SJSA1 (cell line): ENCODE data around the gene LAMA5. TPM values are rescaled to one million over a fixed set of nuclear protein-coding genes. Genes with fewer than 3 reads are reported as not detected.

Experiments used
- DNase-seq, 2 experiments: peaks; one replicate each; pipeline ENCODE4 v3.0.0-alpha.2; 2015 to 2020; ENCODE audit warnings: low spot score in 2 of 2, low read depth in 1 of 2
- H3K27ac ChIP-seq: fragments of 250-450 bp; sonication (Bioruptor Pico); 2 replicates; pipeline ENCODE4 v1.5.1; 2020; ENCODE audit warnings: mild to moderate bottlenecking, moderate library complexity
- H3K27me3 ChIP-seq: fragments of 250-450 bp; sonication (Bioruptor Pico); replicated peaks from 2 replicates; pipeline ENCODE4 v1.5.1; 2020; ENCODE audit warnings: mild to moderate bottlenecking, moderate library complexity
- H3K36me3 ChIP-seq: fragments of 250-450 bp; sonication (Bioruptor Pico); 2 replicates; pipeline ENCODE4 v1.5.1; 2020; ENCODE audit warnings: mild to moderate bottlenecking
- H3K4me1 ChIP-seq: fragments of 250-450 bp; sonication (Bioruptor Pico); replicated peaks from 2 replicates; pipeline ENCODE4 v1.6.1; 2021; ENCODE audit warnings: mild to moderate bottlenecking
- H3K4me3 ChIP-seq: fragments of 250-450 bp; sonication (Bioruptor Pico); 2 replicates; pipeline ENCODE4 v1.5.1; 2020; ENCODE audit warnings: mild to moderate bottlenecking
- H3K9me3 ChIP-seq: fragments of 250-450 bp; sonication (Bioruptor Pico); replicated peaks from 2 replicates; pipeline ENCODE4 v1.5.1; 2020; ENCODE audit warnings: mild to moderate bottlenecking
- total RNA-seq: library from RNA; depleted of rRNA; stranded (reverse); fragments of >200 nt; shearing (Covaris generic); gene quantifications from 2 replicates; pipeline ENCODE4 v1.2.3, GENCODE V29; 2014

Gene LAMA5
- total RNA-seq, 1 experiment from 2014 or later, result 3.6 TPM

DNA sequence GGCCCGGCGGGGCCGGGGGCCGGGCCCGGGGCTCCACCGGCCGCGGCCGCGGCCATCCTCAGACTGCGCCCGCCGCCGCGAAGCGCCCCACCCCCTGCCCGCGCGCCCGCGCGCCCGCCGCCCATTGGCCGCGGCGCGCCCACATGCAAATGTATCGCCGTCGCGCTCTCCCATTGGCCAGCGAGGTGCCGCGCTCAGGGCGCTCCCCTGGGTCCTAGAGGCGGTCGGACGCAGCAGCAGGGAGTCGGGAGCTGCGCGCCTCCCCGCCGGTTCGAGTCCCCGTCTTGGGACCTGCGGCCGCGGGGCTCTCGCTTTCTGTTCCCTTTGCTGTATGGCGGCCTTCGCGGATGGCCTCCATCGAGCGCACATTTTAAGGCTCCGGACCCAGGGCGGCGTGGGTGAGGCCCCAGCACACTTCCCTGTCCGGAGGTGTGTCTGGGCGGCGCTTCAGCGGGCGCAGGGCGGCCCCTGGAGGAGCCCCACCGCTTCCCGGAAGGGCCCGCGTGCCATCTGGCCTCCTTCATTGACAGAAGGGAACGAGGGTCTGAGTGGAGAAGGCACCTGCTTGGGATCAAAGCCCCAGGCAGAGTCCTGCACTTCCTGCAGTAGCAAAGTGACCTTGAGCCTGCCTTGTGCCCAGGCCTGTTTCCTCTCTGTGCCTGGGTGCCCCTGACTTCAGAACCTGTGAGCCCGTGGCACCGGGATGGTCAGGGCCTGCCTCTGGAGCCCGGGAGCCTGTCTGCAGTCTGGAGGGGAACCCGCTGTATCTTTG lies 40.3 kb upstream of the LAMA5 start, which contains the start of gene CABLES2:
TSS of gene CABLES2 (minus strand) at position 65 of the 772 bp plus-strand sequence. CDS start at position 56, 9 bp downstream.
- DNase-seq, result peak; percentile 73 to 93
- Histone ChIP-seq H3K4me3 (peak within 1 kb of the TSS; percentile 70), H3K27ac (no peak within 1 kb of the TSS), H3K27me3 (peaks cover 9% of the 10 kb centered on the region; the same call in 1 of the 2 replicates), H3K9me3 (no peaks in the 10 kb centered on the region), H3K36me3 (peaks cover 6% of the 10 kb centered on the region; the same call in 1 of the 2 replicates), H3K4me1 (peaks cover 24% of the 10 kb centered on the region)

DNA sequence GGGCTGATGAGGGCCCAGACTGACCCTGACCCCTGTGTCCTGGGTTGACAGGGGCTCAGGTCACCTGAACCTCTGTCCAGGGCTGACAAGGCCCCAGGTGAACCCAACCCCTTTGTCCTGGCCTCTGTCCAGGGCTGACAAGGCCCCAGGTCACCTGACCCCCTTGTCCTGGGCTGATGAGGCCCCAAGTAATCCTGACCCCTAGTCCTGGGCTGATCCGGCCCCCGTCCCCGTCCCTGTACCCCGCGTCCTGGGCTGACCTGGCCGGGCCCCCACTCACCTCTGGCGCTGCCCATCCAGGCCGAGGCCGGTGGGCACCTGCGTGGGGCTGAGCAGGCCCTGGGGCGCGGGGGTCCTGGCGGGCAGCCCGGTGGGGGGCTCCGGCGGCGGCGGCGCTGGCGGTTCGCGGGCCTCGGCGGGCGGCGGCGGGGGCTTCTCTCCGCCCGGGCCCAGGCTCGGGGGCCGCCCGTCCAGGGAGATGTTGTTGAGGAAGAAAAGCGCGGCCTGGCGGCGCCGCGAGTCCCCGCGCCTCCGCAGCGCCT lies 39.6 kb upstream of the LAMA5 start:
- Histone ChIP-seq H3K27me3 (peaks cover 9% of the 10 kb centered on the region; the same call in 1 of the 2 replicates), H3K9me3 (no peaks in the 10 kb centered on the region), H3K27ac (no peak overlapping the region), H3K4me1 (peaks cover 24% of the 10 kb centered on the region), H3K4me3 (peak overlapping the region; percentile 70), H3K36me3 (peaks cover 8% of the 10 kb centered on the region; the same call in 1 of the 2 replicates)
- no peak for DNase-seq

DNA sequence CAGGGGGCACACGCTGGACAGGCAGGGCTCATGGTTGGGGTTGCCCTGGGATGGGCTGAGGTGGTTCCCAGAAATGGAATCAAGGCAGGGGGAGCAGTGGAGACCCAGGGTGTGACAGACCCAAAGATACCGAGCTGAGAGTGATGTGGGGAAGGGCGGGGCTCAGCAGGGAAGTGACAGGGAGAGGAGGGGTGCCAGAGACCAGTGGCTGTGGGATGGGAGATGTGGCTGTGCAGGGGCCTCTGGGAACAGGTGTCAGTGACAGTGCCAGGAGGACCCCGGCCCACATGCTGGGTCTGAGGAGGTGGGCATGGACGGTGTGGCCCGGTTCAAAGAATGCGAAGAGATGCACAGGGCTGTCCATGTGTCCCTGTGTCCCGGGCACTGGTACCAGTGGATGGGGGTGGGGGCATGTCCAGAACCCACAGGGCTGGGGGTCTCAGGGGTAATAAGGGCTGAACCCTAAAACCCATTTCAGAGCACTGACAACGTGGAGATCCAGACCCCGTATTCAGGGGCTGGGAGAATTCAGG lies 38.9 kb upstream of the LAMA5 start:
- Histone ChIP-seq H3K27ac (no peak overlapping the region), H3K4me3 (peak overlapping the region; percentile 70), H3K27me3 (peaks cover 5% of the 10 kb centered on the region; the same call in 1 of the 2 replicates), H3K36me3 (peaks cover 8% of the 10 kb centered on the region; the same call in 1 of the 2 replicates), H3K9me3 (no peaks in the 10 kb centered on the region), H3K4me1 (peaks cover 24% of the 10 kb centered on the region)
- DNase-seq, result no peak

DNA sequence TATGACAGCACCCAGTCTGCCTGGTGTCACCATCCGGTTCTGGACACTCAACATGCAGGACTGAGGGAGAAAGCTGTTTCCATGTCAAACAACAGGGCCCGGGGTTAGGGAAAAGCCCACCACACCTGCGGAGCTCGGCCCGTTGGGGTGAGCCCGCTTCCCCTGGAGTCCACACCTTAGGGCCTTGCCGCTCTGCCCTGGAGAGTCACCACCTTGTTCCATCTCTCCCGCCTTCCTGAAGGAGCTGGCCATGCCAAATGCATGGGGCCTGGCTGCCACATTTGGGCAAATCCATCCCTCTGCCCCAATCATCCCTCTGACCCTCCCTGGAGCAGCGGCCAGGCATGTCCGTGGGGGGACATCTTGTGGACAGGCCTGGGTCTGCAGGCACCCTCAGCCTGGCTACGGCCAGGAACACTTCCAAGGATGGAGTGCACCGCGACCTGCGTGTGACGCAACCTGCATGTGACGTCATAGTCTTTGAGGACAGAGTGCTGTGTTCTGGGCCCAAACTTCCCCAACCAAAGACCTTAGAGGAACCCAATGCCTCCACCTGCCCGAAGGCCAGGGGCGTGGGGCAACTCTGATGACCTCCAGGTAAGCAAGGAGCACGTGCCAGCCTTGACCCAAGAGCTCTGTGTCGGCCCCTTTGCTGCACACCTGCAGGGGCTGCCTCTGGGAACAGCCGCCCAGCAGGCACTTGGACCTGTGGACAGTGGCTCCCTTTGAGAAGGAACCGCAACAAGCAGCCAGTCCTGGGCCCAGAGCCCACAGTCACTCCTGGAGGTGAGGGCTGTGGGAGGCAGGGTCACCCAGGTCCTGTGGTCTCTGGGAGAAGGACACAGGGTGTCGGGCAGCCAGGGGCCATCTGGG lies 38.2 kb upstream of the LAMA5 start:
- DNase-seq, result peak in 1 of 2 experiments; percentile 63
- Histone ChIP-seq H3K9me3 (no peaks in the 10 kb centered on the region), H3K4me1 (peaks cover 24% of the 10 kb centered on the region), H3K27ac (no peak overlapping the region), H3K27me3 (no peaks in the 10 kb centered on the region; the same call in 1 of the 2 replicates), H3K36me3 (peaks cover 8% of the 10 kb centered on the region; the same call in 1 of the 2 replicates), H3K4me3 (peak overlapping the region; percentile 6)

DNA sequence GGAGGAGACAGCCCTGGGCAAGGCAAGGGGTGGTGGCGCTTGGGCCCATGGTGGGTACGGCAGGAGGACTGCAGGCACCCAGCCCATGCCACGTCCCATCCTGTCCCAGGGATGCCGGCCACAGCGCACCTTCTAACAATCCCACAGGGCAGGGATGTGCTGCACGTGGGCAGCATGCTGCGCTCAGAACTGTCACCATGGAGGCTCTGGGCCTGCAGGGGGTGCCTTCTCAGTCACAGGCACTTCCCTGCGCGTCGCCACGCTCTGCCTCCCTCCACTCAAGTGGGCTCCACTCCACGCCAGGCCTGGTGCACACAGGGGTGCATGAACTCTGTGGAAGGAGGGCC lies 37.6 kb upstream of the LAMA5 start:
- Histone ChIP-seq H3K4me1 (peaks cover 24% of the 10 kb centered on the region), H3K9me3 (no peaks in the 10 kb centered on the region), H3K36me3 (peaks cover 8% of the 10 kb centered on the region; the same call in 1 of the 2 replicates), H3K27me3 (no peaks in the 10 kb centered on the region; the same call in 1 of the 2 replicates), H3K4me3 (no peak overlapping the region), H3K27ac (no peak overlapping the region)
- no peak for DNase-seq

DNA sequence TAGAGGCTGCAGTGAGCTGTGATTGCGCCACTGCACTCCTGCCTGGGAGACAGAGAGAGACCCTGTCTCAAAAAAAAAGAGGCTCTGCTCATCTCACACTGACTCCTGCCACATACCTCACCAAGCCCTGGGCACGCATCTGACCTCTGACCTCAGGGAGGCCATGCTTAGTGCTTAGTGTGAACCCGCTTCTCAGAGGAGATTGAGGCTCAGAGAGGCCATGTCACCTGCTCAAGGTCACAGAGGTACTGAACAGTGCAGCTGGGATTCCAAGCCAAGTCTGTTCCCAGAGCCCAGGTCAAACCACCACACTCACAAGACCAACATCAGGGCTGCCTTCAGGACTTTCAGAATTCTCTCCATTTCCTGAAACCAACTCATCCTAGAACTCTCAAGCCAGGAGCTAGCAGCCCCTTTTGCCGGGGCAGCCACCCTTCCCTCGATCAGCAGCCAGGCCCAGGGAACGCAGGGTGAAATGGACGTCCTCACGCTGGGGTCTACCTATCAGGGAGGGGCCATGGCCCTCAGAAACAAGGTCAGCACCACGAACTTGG lies 37.1 kb upstream of the LAMA5 start:
- Histone ChIP-seq H3K36me3 (peaks cover 8% of the 10 kb centered on the region; the same call in 1 of the 2 replicates), H3K27me3 (no peaks in the 10 kb centered on the region), H3K4me3 (no peak overlapping the region), H3K27ac (no peak overlapping the region), H3K9me3 (no peaks in the 10 kb centered on the region), H3K4me1 (peaks cover 24% of the 10 kb centered on the region)
- DNase-seq, result no peak

DNA sequence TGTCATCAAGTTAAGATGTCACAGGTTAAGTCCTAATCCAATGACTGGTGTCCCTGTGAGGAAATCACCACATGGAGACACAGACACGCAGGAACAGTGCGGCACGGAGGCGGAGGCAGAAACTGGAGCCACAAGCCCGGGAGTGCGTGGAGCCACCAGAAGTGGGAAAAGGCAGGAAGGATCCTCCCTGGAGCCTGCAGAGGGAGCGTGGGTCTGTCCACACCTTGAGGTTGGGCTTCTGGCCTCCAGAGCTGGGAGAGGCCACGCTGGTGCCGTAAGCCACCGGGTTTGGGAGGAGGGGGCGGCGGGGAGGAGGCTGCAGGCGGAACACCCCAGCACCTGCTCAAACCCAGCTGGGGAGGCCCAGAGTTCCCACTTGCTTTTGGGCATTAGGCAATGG lies 36.2 kb upstream of the LAMA5 start:
- H3K4me3 ChIP-seq, result no peak overlapping the region
- peaks cover 8% of the 10 kb centered on the region; the same call in 1 of the 2 replicates for H3K36me3 ChIP-seq
- H3K27me3 ChIP-seq, result no peaks in the 10 kb centered on the region
- H3K27ac ChIP-seq, result no peak overlapping the region
- peaks cover 24% of the 10 kb centered on the region for H3K4me1 ChIP-seq
- no peak for DNase-seq
- no peaks in the 10 kb centered on the region for H3K9me3 ChIP-seq

DNA sequence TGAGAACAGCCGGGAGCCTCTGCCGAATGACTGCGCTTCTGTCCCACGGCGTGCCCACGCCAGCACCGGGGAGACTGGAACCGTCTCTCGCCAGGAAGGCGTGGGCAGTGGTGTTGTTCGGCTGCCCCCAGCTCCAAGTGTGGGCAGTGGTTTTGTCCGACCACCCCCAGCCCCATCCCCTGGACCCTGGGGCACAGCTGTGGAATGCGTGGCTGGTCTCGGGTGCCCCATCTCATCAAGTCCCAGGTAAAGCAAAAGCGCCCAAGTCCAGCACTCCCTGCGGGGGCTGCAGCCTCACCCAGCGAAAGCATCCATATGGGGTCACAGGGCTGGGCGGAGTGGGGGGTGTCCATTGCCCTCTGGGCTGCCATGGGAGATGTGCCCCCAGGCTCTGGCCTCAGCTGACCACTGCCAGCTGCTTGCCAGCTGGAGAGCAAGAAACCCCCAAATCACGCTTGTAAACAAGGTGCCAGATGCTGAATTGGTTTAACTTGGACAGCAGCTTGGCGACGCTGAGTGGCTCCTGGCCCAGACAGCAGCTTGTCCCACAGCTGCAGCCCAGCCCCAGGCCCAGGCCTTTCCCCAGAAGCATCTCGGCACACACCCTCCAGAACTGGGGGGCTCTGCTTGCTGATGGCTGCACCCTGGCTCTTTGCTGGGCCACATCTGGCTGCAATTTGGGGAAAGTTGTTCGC lies 35.5 kb upstream of the LAMA5 start:
- DNase-seq, result no peak
- Histone ChIP-seq H3K4me3 (no peak overlapping the region), H3K4me1 (peaks cover 21% of the 10 kb centered on the region), H3K36me3 (peaks cover 8% of the 10 kb centered on the region; the same call in 1 of the 2 replicates), H3K27me3 (no peaks in the 10 kb centered on the region), H3K9me3 (no peaks in the 10 kb centered on the region), H3K27ac (no peak overlapping the region)

DNA sequence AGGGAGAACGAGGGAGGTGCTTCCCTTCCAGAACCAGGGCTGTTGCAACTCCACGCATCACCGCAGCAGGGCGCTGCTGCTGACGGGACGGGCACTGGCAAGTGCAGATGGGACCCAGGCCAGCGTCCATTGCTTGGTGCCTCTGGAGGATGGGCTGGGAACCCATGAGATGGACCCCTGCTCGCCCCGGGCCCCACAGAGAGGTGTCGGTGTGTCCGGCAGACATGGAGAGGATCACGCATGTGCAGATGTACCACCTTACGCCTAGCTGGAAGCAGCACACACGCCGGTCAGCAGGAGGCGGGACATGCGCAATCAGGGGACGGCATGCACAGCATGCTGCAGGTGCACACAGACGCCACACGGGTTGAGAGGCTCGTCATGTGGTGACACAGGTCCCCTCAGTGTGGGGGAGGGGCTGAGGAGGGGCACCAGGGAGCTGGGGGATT lies 34.2 kb upstream of the LAMA5 start:
- H3K9me3 ChIP-seq, result no peaks in the 10 kb centered on the region
- no peak for DNase-seq
- H3K27me3 ChIP-seq, result no peaks in the 10 kb centered on the region
- peaks cover 8% of the 10 kb centered on the region; the same call in 1 of the 2 replicates for H3K36me3 ChIP-seq
- peaks cover 13% of the 10 kb centered on the region for H3K4me1 ChIP-seq
- H3K4me3 ChIP-seq, result no peak overlapping the region
- no peak overlapping the region for H3K27ac ChIP-seq

DNA sequence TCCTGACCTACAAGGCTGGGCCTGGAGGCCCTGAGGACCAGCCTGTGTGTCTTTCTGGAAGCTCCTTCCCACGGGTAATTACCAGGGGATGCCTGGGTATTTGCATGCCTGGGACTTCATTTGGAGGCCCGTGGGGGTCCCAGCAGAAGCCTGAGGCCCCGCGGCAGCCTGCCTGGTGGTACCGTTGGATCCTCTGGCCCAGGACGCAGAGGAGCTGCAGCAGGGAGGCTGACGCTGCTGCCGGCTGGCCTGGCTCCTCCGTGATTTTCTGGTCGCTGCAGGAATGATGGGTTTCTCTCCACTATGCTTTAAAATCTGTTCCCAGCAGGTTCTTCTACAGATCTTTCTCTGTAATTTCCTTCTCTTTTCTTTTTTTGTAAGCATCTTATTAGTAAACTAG lies 33.4 kb upstream of the LAMA5 start:
- no peak for DNase-seq
- H3K27me3 ChIP-seq, result no peaks in the 10 kb centered on the region
- H3K36me3 ChIP-seq, result peaks cover 8% of the 10 kb centered on the region; the same call in 1 of the 2 replicates
- no peaks in the 10 kb centered on the region for H3K9me3 ChIP-seq
- no peak overlapping the region for H3K27ac ChIP-seq
- H3K4me3 ChIP-seq, result no peak overlapping the region
- peaks cover 5% of the 10 kb centered on the region for H3K4me1 ChIP-seq

DNA sequence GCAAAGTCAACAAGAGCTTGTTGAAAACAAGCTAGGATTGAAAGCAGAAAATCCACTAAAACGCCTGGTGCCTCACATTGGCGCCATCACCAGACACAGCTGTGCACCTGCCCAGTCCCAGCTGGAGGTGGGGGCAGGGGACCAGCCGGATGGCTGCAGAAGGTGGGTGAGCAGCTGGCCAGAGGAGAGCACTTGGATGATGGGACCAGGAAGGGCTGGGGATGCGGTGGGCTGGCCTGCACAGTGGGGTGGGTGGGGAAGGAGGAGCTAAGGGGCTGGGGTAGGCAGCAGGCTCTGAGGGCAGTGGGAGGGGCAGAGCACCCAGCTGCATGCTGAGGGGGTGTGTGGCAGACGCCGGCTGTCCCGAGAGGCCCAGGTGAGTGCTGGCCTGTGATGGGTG lies 32.9 kb upstream of the LAMA5 start:
- Histone ChIP-seq H3K4me3 (no peak overlapping the region), H3K27me3 (no peaks in the 10 kb centered on the region), H3K4me1 (peaks cover under 1% of the 10 kb centered on the region; the same call in 1 of the 2 replicates), H3K9me3 (no peaks in the 10 kb centered on the region), H3K27ac (no peak overlapping the region), H3K36me3 (peaks cover 5% of the 10 kb centered on the region; the same call in 1 of the 2 replicates)
- DNase-seq, result no peak

DNA sequence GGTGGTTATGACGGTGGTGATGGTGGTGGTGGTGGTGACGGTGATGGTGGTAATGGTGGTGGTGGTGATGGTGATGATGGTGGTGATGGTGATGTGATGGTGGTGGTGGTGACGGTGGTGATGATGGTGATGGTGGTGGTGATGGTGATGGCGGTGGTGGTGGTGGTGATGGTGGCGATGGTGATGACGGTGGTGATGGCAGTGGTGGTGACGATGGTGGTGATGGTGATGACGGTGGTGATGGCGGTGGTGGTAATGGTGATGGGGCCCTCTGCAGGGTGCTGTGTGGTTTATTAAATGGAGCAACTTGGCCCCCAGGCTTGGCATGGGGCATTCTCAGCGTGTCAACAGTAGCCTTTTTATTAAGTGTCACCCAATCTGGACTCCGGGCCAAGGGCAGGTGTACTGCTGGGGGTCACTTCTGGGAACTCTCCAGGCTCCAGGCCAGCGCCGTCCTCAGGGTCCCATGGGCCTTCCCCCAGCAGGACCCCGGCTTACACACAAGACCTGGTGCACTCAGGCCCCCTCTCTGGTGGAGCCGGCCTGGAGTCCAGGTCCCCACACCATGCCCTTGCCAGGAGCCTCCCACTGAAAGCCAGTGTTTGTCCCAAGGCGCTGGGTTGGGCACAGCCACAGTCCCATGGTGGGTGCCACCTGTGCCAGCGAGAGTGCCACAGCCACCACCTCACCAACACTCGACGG lies 31.2 kb upstream of the LAMA5 start:
- Histone ChIP-seq H3K4me3 (no peak overlapping the region), H3K27me3 (no peaks in the 10 kb centered on the region), H3K9me3 (no peaks in the 10 kb centered on the region), H3K4me1 (no peaks in the 10 kb centered on the region), H3K27ac (no peak overlapping the region), H3K36me3 (peaks cover 16% of the 10 kb centered on the region)
- no peak for DNase-seq
